GM18508 (cell line): ENCODE data around the gene PPP1R12C.

Experiments
- ATAC-seq: cut with Tn5 transposase; IDR thresholded peaks from one replicate; pipeline ENCODE4 v1.9.1; 2021; ENCODE audit warnings: moderate number of reproducible peaks; ENCODE audit not compliant: insufficient read depth, unreplicated experiment

PPP1R12C gene

GRCh38 chr19:55147545-55148251 lies 30.3 kb upstream of the PPP1R12C start:
- ATAC-seq, result no peak

- ATAC-seq, result no peak
These were observed 29.4 kb upstream of the PPP1R12C start for GRCh38 chr19:55146705-55147273.

- no peak for ATAC-seq
These were observed 28.8 kb upstream of the PPP1R12C start for GRCh38 chr19:55146078-55146704.

GRCh38 chr19:55145232-55145631 lies 27.8 kb upstream of the PPP1R12C start:
- ATAC-seq, result no peak

GRCh38 chr19:55141696-55142095 lies 24.3 kb upstream of the PPP1R12C start:
- ATAC-seq, result no peak

GRCh38 chr19:55137915-55138314 lies 20.5 kb upstream of the PPP1R12C start:
- ATAC-seq, result no peak

GRCh38 chr19:55136399-55137102 lies 19.1 kb upstream of the PPP1R12C start:
- no peak for ATAC-seq

GRCh38 chr19:55134736-55135135 lies 17.3 kb upstream of the PPP1R12C start:
- ATAC-seq, result no peak

GRCh38 chr19:55133639-55134444 lies 16.4 kb upstream of the PPP1R12C start:
- no peak for ATAC-seq

GRCh38 chr19:55132453-55133129 lies 15.2 kb upstream of the PPP1R12C start:
- ATAC-seq, result no peak

GRCh38 chr19:55131421-55131820 lies 14.0 kb upstream of the PPP1R12C start:
- no peak for ATAC-seq

GRCh38 chr19:55119053-55119452 lies 1.6 kb upstream of the PPP1R12C start:
- ATAC-seq, result no peak

- no peak for ATAC-seq
These were observed 1.1 kb upstream of the PPP1R12C start for GRCh38 chr19:55118401-55118991.

GRCh38 chr19:55117663-55118391 lies 390 bp upstream of the PPP1R12C start:
- ATAC-seq, result peak; percentile 74

- ATAC-seq, result no peak
These were observed 1.1 kb downstream of the PPP1R12C start for GRCh38 chr19:55116232-55116858.

GRCh38 chr19:55115446-55116065 lies 1.9 kb downstream of the PPP1R12C start:
- ATAC-seq, result no peak

GRCh38 chr19:55114566-55115145 lies 2.8 kb downstream of the PPP1R12C start:
- ATAC-seq, result no peak
